K562 (cell line): ENCODE results near the gene NBEAL2. TPM values are rescaled to one million over a fixed set of nuclear protein-coding genes. Genes with fewer than 3 reads are reported as not detected.

Experiments used
- ARID3A ChIP-seq: IDR thresholded peaks from 2 replicates; pipeline ENCODE4 v1.6.1; 2012; ENCODE audit warnings: low read depth, low read length, improper control_type of control experiment, borderline replicate concordance
- BACH1 ChIP-seq: fragments of 200-800 bp; sonication (Bioruptor generic); IDR thresholded peaks from 2 replicates; pipeline ENCODE4 v1.6.1; 2016; ENCODE audit warnings: missing genetic modification characterization, missing compliant biosample characterization
- BCL6 ChIP-seq: fragments of 250-450 bp; sonication (Bioruptor Pico); IDR thresholded peaks from 2 replicates; pipeline ENCODE4 v1.4.0; 2020
- EGR1 ChIP-seq: fragments of 450-650 bp; conservative IDR thresholded peaks from 2 replicates; pipeline ENCODE4 v1.6.1; 2017; ENCODE audit warnings: mild to moderate bottlenecking
- ELF1 ChIP-seq: fragments of 200-800 bp; sonication (Bioruptor generic); IDR thresholded peaks from 2 replicates; pipeline ENCODE4 v1.6.1; 2016; ENCODE audit warnings: missing genetic modification characterization, missing compliant biosample characterization
- HDAC2 ChIP-seq: fragments of 450-650 bp; IDR thresholded peaks from 2 replicates; pipeline ENCODE4 v1.6.1; 2016; ENCODE audit warnings: mild to moderate bottlenecking
- HIVEP1 ChIP-seq: fragments of 250-450 bp; sonication (Bioruptor Pico); IDR thresholded peaks from 2 replicates; pipeline ENCODE4 v1.4.0; 2020; ENCODE audit warnings: mild to moderate bottlenecking
- HLTF ChIP-seq: fragments of 450-650 bp; IDR thresholded peaks from 2 replicates; pipeline ENCODE4 v1.6.1; 2016
- PML ChIP-seq: IDR thresholded peaks from 2 replicates; pipeline ENCODE4 v1.6.1; 2012; ENCODE audit warnings: low read length, inconsistent platforms
- POU5F1 ChIP-seq: fragments of 150-350 bp; IDR thresholded peaks from 2 replicates; pipeline ENCODE4 v1.6.1; 2014; ENCODE audit warnings: borderline replicate concordance, low read length, low read depth, mild to moderate bottlenecking; ENCODE audit not compliant: partially characterized antibody
- YY1 ChIP-seq, 3 experiments: IDR thresholded peaks; 2 replicates each; pipeline ENCODE4 v1.6.1; 2011; ENCODE audit warnings: low read length in 2 of 3, mild to moderate bottlenecking in 2 of 3, moderate library complexity in 2 of 3, borderline replicate concordance in 1 of 3, control low read depth in 1 of 3, low read depth in 1 of 3; ENCODE audit not compliant: insufficient read depth in 3 of 3, insufficient replicate concordance in 2 of 3, control insufficient read depth in 1 of 3, insufficient read length in 1 of 3; ENCODE audit errors: extremely low read depth in 1 of 3
- ZNF311 ChIP-seq: fragments of 250-450 bp; sonication (Bioruptor Pico); IDR thresholded peaks from 2 replicates; pipeline ENCODE4 v1.4.0; 2020; ENCODE audit warnings: mild to moderate bottlenecking, moderate library complexity
- ZNF57 ChIP-seq: fragments of 450-650 bp; formaldehyde crosslinking; IDR thresholded peaks from 2 replicates; pipeline ENCODE4 v1.4.0; 2020; ENCODE audit warnings: mild to moderate bottlenecking, moderate library complexity
- polyA plus RNA-seq, 8 experiments: library from polyadenylated mRNA; depleted of rRNA in 4 of 8; stranded (reverse) in 5 of 8; unstranded in 3 of 8; fragments of >200 nt; fragmentation: Nextera tagmentation in 2 of 8; fragmentation: Illumina TruSeq in 1 of 8; extraction: Ambion mirVana in 2 of 8; extraction: Trizol in 1 of 8; gene quantifications; 2 replicates each; pipeline versions ENCODE4 v1.2.1 to v1.2.3, GENCODE V29; 2011 to 2014; ENCODE audit warnings: inconsistent platforms in 1 of 8, missing spikeins in 1 of 8
- total RNA-seq, 7 experiments: library from RNA; depleted of rRNA in 6 of 7; stranded (reverse); fragments of >200 nt in 6 of 7; fragmentation: Illumina TruSeq in 2 of 7; extraction: Trizol in 2 of 7; gene quantifications; 2 replicates each; pipeline versions ENCODE4 v1.2.1 to v1.2.3, GENCODE V29; 2011 to 2021; ENCODE audit warnings: low replicate concordance in 1 of 7
- TF ChIP-seq, protein P1 (sequence below): fragments of 250-450 bp; sonication (Bioruptor Pico); IDR thresholded peaks from 2 replicates; pipeline ENCODE4 v1.4.0; 2020; ENCODE audit warnings: mild to moderate bottlenecking, moderate library complexity
- TF ChIP-seq, protein P2 (sequence below): fragments of 450-650 bp; IDR thresholded peaks from 2 replicates; pipeline ENCODE4 v1.6.1; 2016
- TF ChIP-seq, protein P3 (sequence below): fragments of 250-450 bp; sonication (Bioruptor Pico); IDR thresholded peaks from 2 replicates; pipeline ENCODE4 v1.8.0; 2022; ENCODE audit warnings: inconsistent platforms, mild to moderate bottlenecking, moderate library complexity, borderline replicate concordance
- TF ChIP-seq, protein P4 (sequence below): fragments of 450-650 bp; IDR thresholded peaks from one replicate; pipeline ENCODE4 v1.6.1; 2018; ENCODE audit warnings: mild to moderate bottlenecking, moderate library complexity; ENCODE audit not compliant: partially characterized antibody

NBEAL2 gene
- total and polyA plus RNA-seq, 9 of the 15 experiments (the other 6 are each of a cell fraction or from before 2014, with no cell fraction given): 0.06 to 114 (median 29.6) TPM

DNA sequence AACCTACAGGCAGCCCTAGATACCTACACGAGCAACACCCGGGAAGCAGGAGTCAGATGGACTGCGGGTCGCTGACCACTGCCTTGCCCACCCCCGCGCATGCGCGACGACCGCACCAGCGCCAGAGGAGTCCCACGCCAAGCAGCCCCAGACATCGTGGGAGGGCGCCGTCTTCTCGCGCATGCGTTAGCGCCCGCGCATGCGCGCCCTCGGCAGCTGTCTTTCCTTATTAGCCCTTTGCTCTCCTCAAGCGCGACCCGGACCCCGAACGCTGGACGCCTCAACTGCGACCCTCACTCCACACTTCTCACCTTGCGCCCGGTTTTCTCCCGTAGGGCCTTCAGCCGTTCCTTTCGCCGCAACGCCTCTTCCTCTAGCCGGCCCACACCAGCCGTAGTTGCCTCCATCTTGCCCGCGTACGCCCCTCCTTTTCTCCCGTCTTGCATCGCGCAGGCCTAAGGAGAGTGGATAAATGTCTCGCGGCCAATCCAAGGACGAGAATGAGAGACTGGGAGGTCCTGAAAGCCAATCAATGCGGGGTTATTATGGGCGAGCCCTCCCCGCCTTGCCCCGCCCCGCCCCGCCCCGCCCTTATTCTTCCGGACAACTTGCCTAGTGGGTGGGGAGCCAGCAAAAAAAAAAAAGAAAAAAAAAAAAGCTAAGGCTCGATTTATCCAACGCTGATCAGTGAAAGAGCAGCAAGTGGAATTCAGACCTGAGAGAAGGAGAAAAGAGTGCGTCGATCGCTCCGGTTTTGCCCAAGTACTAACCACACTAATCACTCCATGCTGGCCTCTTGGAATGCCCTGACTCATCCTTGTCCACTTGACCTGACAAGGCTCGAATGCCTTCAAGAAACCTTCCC lies 2.9 kb upstream of the NBEAL2 start, which contains the start of gene CCDC12 (continued):
- TF ChIP-seq, protein P1, sequence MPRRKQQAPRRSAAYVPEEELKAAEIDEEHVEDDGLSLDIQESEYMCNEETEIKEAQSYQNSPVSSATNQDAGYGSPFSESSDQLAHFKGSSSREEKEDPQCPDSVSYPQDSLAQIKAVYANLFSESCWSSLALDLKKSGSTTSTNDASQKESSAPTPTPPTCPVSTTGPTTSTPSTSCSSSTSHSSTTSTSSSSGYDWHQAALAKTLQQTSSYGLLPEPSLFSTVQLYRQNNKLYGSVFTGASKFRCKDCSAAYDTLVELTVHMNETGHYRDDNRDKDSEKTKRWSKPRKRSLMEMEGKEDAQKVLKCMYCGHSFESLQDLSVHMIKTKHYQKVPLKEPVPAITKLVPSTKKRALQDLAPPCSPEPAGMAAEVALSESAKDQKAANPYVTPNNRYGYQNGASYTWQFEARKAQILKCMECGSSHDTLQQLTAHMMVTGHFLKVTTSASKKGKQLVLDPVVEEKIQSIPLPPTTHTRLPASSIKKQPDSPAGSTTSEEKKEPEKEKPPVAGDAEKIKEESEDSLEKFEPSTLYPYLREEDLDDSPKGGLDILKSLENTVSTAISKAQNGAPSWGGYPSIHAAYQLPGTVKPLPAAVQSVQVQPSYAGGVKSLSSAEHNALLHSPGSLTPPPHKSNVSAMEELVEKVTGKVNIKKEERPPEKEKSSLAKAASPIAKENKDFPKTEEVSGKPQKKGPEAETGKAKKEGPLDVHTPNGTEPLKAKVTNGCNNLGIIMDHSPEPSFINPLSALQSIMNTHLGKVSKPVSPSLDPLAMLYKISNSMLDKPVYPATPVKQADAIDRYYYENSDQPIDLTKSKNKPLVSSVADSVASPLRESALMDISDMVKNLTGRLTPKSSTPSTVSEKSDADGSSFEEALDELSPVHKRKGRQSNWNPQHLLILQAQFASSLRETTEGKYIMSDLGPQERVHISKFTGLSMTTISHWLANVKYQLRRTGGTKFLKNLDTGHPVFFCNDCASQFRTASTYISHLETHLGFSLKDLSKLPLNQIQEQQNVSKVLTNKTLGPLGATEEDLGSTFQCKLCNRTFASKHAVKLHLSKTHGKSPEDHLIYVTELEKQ (CRISPR knock-in tag): no peak
- TF ChIP-seq HDAC2 (peak; percentile 82; the same call in 1 of the 2 replicates), BACH1 (tag) (peak; percentile 83; the same call in 1 of the 2 replicates), ZNF311 (CRISPR knock-in tag) (no peak), ARID3A (peak; percentile 96; the same call in 1 of the 2 replicates), ZNF57 (CRISPR knock-in tag) (0 out of 2 replicates have a peak, but pooled peaks have one; percentile 40), YY1 (IDR thresholded peaks at IDR 0.05; ENCODE audit: borderline replicate concordance in 1 of 3, control insufficient read depth in 1 of 3, extremely low read depth in 1 of 3, insufficient read depth in 3 of 3, insufficient read length in 1 of 3, insufficient replicate concordance in 2 of 3, low read depth in 1 of 3, low read length in 2 of 3) (peak; percentile 74 to 97 (median 95)), PML (peak; percentile 93), HLTF (peak; percentile 83; the same call in 1 of the 2 replicates), BCL6 (no peak), HIVEP1 (no peak), ELF1 (tag) (peak; percentile 86), EGR1 (peak; percentile 94), POU5F1 (peak; percentile 91)
- TF ChIP-seq, protein P2, sequence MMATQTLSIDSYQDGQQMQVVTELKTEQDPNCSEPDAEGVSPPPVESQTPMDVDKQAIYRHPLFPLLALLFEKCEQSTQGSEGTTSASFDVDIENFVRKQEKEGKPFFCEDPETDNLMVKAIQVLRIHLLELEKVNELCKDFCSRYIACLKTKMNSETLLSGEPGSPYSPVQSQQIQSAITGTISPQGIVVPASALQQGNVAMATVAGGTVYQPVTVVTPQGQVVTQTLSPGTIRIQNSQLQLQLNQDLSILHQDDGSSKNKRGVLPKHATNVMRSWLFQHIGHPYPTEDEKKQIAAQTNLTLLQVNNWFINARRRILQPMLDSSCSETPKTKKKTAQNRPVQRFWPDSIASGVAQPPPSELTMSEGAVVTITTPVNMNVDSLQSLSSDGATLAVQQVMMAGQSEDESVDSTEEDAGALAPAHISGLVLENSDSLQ: peak; percentile 56
- TF ChIP-seq, protein P3, sequence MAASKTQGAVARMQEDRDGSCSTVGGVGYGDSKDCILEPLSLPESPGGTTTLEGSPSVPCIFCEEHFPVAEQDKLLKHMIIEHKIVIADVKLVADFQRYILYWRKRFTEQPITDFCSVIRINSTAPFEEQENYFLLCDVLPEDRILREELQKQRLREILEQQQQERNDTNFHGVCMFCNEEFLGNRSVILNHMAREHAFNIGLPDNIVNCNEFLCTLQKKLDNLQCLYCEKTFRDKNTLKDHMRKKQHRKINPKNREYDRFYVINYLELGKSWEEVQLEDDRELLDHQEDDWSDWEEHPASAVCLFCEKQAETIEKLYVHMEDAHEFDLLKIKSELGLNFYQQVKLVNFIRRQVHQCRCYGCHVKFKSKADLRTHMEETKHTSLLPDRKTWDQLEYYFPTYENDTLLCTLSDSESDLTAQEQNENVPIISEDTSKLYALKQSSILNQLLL (CRISPR knock-in tag): no peak
- TF ChIP-seq, protein P4, sequence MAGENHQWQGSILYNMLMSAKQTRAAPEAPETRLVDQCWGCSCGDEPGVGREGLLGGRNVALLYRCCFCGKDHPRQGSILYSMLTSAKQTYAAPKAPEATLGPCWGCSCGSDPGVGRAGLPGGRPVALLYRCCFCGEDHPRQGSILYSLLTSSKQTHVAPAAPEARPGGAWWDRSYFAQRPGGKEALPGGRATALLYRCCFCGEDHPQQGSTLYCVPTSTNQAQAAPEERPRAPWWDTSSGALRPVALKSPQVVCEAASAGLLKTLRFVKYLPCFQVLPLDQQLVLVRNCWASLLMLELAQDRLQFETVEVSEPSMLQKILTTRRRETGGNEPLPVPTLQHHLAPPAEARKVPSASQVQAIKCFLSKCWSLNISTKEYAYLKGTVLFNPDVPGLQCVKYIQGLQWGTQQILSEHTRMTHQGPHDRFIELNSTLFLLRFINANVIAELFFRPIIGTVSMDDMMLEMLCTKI: no peak
